ENCODE results near the gene GADL1. TPM values are rescaled to one million over a fixed set of nuclear protein-coding genes. Genes with fewer than 3 reads are reported as not detected.

GADL1 gene
- total RNA-seq, 4 donors from 2014 or later, result 0.46 TPM; not detected in 3

GRCh38 chr3:30685267-30685667, 209.2 kb downstream of the GADL1 start:
- DNase-seq (ENCODE audit: low spot score) (no peak), ATAC-seq (ENCODE audit: low FRiP score) (no peak)
- TF ChIP-seq, protein P1, sequence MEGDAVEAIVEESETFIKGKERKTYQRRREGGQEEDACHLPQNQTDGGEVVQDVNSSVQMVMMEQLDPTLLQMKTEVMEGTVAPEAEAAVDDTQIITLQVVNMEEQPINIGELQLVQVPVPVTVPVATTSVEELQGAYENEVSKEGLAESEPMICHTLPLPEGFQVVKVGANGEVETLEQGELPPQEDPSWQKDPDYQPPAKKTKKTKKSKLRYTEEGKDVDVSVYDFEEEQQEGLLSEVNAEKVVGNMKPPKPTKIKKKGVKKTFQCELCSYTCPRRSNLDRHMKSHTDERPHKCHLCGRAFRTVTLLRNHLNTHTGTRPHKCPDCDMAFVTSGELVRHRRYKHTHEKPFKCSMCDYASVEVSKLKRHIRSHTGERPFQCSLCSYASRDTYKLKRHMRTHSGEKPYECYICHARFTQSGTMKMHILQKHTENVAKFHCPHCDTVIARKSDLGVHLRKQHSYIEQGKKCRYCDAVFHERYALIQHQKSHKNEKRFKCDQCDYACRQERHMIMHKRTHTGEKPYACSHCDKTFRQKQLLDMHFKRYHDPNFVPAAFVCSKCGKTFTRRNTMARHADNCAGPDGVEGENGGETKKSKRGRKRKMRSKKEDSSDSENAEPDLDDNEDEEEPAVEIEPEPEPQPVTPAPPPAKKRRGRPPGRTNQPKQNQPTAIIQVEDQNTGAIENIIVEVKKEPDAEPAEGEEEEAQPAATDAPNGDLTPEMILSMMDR (IDR thresholded peaks at IDR 0.05), result no peak

DNA sequence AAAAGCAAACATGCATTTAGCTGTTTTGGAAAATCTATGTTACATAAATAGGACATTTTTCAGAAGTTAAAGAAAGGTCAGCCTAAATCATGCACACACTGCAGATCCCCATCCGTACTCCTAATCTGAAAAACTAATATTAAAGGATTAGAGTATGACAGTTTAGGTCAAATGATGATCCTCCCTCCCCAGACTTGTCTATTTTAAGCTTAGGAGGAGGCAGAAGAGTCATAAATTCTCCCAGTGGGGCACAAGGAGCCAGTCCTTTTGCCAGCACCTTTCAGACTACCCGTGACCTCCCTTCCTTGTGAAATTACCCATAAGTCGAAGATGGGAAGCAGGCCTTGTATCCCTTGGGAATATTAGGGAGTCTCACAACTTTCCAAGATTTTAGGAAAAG, 210.1 kb downstream of the GADL1 start:
- TF ChIP-seq, protein P1 (IDR thresholded peaks at IDR 0.05), result no peak
- no peak for ATAC-seq (ENCODE audit: low FRiP score)
- no peak for DNase-seq (ENCODE audit: low spot score)

DNA sequence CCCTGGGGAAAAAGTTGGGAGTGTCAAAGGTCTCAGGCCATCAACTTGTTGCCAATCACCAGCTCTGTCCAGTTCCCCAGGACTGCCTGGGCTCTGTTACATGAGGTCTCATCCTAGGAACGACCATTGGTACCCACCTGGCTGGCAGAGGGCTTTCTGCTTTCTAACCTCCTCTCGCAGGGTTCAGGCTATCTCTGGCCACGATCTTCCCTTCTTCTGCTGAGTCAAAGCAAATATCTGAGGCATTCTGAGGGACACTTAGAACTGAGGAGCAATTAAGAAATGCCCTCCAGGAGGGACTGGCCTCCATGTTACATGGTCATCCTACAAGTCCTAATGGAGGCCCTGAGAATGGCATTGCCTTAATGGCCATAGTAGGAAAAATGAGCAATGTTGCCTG, 210.7 kb downstream of the GADL1 start:
- no peak for DNase-seq (ENCODE audit: low spot score)
- ATAC-seq (ENCODE audit: low FRiP score), result no peak
- TF ChIP-seq, protein P1 (IDR thresholded peaks at IDR 0.05), result no peak

GRCh38 chr3:30682434-30683155, 211.9 kb downstream of the GADL1 start:
- TF ChIP-seq, protein P1 (IDR thresholded peaks at IDR 0.05), result no peak
- ATAC-seq (ENCODE audit: low FRiP score), result no peak

GRCh38 chr3:30681649-30682211, 212.7 kb downstream of the GADL1 start:
- ATAC-seq (ENCODE audit: low FRiP score), result peak; percentile 52
- TF ChIP-seq, protein P1 (IDR thresholded peaks at IDR 0.05), result no peak
- DNase-seq (ENCODE audit: low spot score), result no peak

More at GRCh38 chr3:30682434-30683155, 211.9 kb downstream of the GADL1 start:
- DNase-seq (ENCODE audit: low spot score), result no peak

DNA sequence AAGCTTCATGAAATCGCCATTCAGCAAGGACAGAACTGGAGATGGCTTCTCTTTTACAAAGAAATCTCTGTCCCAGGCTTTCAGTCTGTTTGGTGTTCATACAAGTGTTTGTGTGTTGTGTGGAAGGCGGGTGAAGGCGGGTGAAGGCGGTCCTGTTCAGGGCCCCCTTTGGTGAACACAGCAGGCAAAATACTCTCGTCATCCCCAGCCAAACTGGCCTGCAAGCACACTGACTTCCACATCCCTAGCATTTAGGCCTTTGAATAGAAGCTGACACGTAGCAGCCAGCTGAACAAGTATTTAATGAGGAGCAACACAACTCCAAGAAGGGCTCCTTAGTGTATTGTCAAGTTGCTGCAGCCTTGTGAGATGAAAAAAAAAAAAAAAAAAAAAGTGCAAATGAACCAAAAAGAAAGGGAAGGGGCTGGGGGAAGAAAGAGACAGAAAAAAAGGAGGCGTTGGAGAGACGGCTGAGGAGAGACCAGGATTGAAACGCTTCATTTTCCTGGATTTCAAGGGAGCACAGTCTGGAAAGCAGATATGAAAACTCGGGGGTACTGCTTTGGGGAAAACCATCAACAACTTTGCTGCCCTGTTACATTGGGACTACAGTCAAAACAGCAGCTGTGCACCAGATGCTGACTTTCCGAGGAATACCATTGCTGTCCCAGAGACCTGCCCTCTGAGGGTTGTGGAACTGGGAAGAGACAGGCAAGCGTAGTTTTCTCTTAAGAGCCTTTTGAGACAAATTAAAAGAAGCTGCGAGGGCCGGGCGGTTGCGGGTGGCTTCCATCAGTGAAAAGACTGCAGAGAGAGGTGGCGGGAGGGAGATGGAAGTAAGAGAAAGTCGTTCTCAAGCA, 213.4 kb downstream of the GADL1 start:
- DNase-seq (ENCODE audit: low spot score), result no peak
- no peak for ATAC-seq (ENCODE audit: low FRiP score)
- TF ChIP-seq, protein P1 (IDR thresholded peaks at IDR 0.05), result no peak
